Heart left ventricle (tissue), 13 donors: ENCODE data around the gene PXYLP1.

Source experiments
- CTCF ChIP-seq, 12 donors: fragments of 200-600 bp; sonication (generic) in 4 of 12; IDR thresholded peaks; one replicate each; pipeline versions ENCODE4 v1.5.0 to v1.8.0; 2018 to 2022; ENCODE audit warnings: antibody characterized with exemption in 12 of 12, mild to moderate bottlenecking in 5 of 12
- POLR2A ChIP-seq, 2 donors: fragments of 450-650 bp; IDR thresholded peaks; one replicate each; pipeline ENCODE4 v1.6.1; 2017; ENCODE audit warnings: antibody characterized with exemption in 2 of 2, mild to moderate bottlenecking in 2 of 2, moderate library complexity in 2 of 2
- donor health status: ischemic (EF 13 %, LVEDD 7.1; RV severe dilation, severe dysfunction).
- donor health status: DM: no; HTN: yes; CAD: no.
- donor health status: DM: no; HTN: no; CAD: no.
- donor health status: ischemic (EF 25% LVEDD 6.9; RV normal size, moderate dysfunction).
- donor health status: ischemic (EF 25% LVEDD 5.7; RV mildly dilated, moderate dysfunction).
- donor health status: ischemic (EF 35%, LVEDD 5.7; RV mildly dilated, moderate dysfunction).
- donor health status: nonischemic (EF 11% LVEDD 7.7; RV severe dilation, severe dysfunction).
- donor health status: DM: yes; HTN: yes; CAD: no.
- donor health status: PGD.
- donor health status: ischemic (EF 29% LVEDD 5.4; RV normal size, mild dysfunction).
- donor health status: nonischemic (EF 23%, LVEDD 6.1; RV moderate dilation, normal function).

GRCh38 chr3:141218162-141218835 lies 13.3 kb upstream of the PXYLP1 start:
- TF ChIP-seq CTCF (IDR thresholded peaks at IDR 0.05) (no peak), POLR2A (IDR thresholded peaks at IDR 0.05) (no peak)
